HCT116 (cell line): ENCODE data around the gene UGT1A3. TPM values are rescaled to one million over a fixed set of nuclear protein-coding genes. Genes with fewer than 3 reads are reported as not detected.

Experiments used
- ATAC-seq: fragments of 200-7000 bp; cut with Tn5 transposase; 2 replicates; pipeline ENCODE4 v1.9.1; 2020; ENCODE audit warnings: mild to moderate bottlenecking, moderate library complexity
- BruUV-seq: library from RNA; stranded (reverse); fragments of 400-500 nt; replicated peaks from 2 replicates; lab custom pipeline; 2021; lab: Mats Ljungman, UMichigan
- CTCF ChIA-PET: fragments of 300-600 bp; sonication (Branson Sonifier 250); formaldehyde crosslinking; loops from one replicate; lab custom pipeline; 2021; ENCODE audit warnings: antibody characterized with exemption; lab: Charles Lee
- POLR2A ChIA-PET: fragments of 300-600, 350-600 bp; sonication (Branson Sonifier 250); formaldehyde crosslinking; loops from one replicate; lab custom pipeline; 2021; ENCODE audit warnings: antibody characterized with exemption; lab: Charles Lee
- RAD21 ChIA-PET, 2 experiments: fragments of 300-600 bp; sonication (Branson Sonifier 250); formaldehyde crosslinking; loops; one replicate each; lab custom pipeline; 2023; ENCODE audit warnings: low total read pairs in 2 of 2; ENCODE audit not compliant: uncharacterized antibody in 2 of 2, unreplicated experiment in 2 of 2, low non-redundant PET in 1 of 2; lab: Charles Lee
- DNase-seq: peaks from one replicate; pipeline ENCODE4 v3.0.0-alpha.2; 2010; ENCODE audit warnings: low read depth, low spot score
- H2AFZ ChIP-seq: fragments of 200-600 bp; shearing (Covaris generic), sonication (generic); 2 replicates; pipeline ENCODE4 v1.6.1; 2017; ENCODE audit warnings: low read depth, mixed run types, mixed read lengths, antibody characterized with exemption, low read length; ENCODE audit not compliant: poor library complexity, severe bottlenecking
- H3K27ac ChIP-seq: 2 replicates; pipeline ENCODE4 v1.5.1; 2012; ENCODE audit warnings: low read depth, low read length
- H3K27me3 ChIP-seq: fragments of 200-600 bp; sonication (generic); 2 replicates; pipeline ENCODE4 v1.6.1; 2016; ENCODE audit warnings: mixed run types, low read length, mixed read lengths; ENCODE audit not compliant: insufficient read depth
- H3K36me3 ChIP-seq, 2 experiments: fragments of 200-500 bp in 1 of 2; fragments of 200-600 bp in 1 of 2; sonication (Bioruptor generic) in 1 of 2; sonication (generic) in 1 of 2; 2 replicates each; pipeline versions ENCODE4 v1.5.1 to v1.6.1; 2014 to 2016; ENCODE audit warnings: low read length in 2 of 2, inconsistent platforms in 1 of 2, mixed read lengths in 1 of 2, mixed run types in 1 of 2; ENCODE audit not compliant: insufficient read depth in 2 of 2, control insufficient read depth in 1 of 2
- H3K4me1 ChIP-seq, 2 experiments: fragments of 200-600 bp in 1 of 2; sonication (generic) in 1 of 2; 2 replicates each; pipeline versions ENCODE4 v1.5.1 to v1.6.1; 2012 to 2017; ENCODE audit warnings: low read length in 2 of 2, inconsistent platforms in 1 of 2, mild to moderate bottlenecking in 1 of 2, mixed read lengths in 1 of 2, mixed run types in 1 of 2, moderate library complexity in 1 of 2; ENCODE audit not compliant: insufficient read depth in 2 of 2, control insufficient read depth in 1 of 2
- H3K4me2 ChIP-seq: fragments of 200-600 bp; sonication (generic); 2 replicates; pipeline ENCODE4 v1.6.1; 2017; ENCODE audit warnings: mixed run types, low read length, mixed read lengths
- H3K4me3 ChIP-seq, 2 experiments: fragments of 200-600 bp in 1 of 2; sonication (generic) in 1 of 2; replicated peaks in 1 of 2; 2 replicates each; pipeline ENCODE4 v1.5.1; 2011 to 2016; ENCODE audit warnings: low read length in 2 of 2, control low read depth in 1 of 2, low read depth in 1 of 2, mild to moderate bottlenecking in 1 of 2, mixed read lengths in 1 of 2, mixed run types in 1 of 2
- H3K79me2 ChIP-seq: fragments of 200-600 bp; sonication (generic); 2 replicates; pipeline ENCODE4 v1.6.1; 2017; ENCODE audit warnings: mild to moderate bottlenecking, mixed run types, low read length, moderate library complexity, mixed read lengths; ENCODE audit not compliant: insufficient read depth
- H3K9ac ChIP-seq: fragments of 200-600 bp; sonication (generic); 2 replicates; pipeline ENCODE4 v1.6.1; 2016; ENCODE audit warnings: low read length, mixed read lengths
- H3K9me2 ChIP-seq: fragments of 200-600 bp; sonication (generic), shearing (Covaris generic); 2 replicates; pipeline ENCODE4 v1.6.1; 2017; ENCODE audit warnings: mixed run types, mild to moderate bottlenecking, moderate library complexity; ENCODE audit not compliant: insufficient read depth
- H3K9me3 ChIP-seq, 2 experiments: fragments of 200-500 bp in 1 of 2; fragments of 200-600 bp in 1 of 2; sonication (Bioruptor generic) in 1 of 2; sonication (generic) in 1 of 2; 2 replicates each; pipeline ENCODE4 v1.6.1; 2014 to 2017; ENCODE audit warnings: low read length in 2 of 2, mixed read lengths in 2 of 2, inconsistent platforms in 1 of 2, low read depth in 1 of 2, mild to moderate bottlenecking in 1 of 2, mixed run types in 1 of 2, moderate library complexity in 1 of 2; ENCODE audit not compliant: control insufficient read depth in 1 of 2, insufficient read depth in 1 of 2
- H4K20me1 ChIP-seq: fragments of 200-600 bp; sonication (generic), shearing (Covaris generic); 2 replicates; pipeline ENCODE4 v1.6.1; 2017; ENCODE audit warnings: mixed run types, mild to moderate bottlenecking, moderate library complexity; ENCODE audit not compliant: insufficient read depth
- CBX3 ChIP-seq: IDR thresholded peaks from 2 replicates; pipeline ENCODE4 v1.6.1; 2012; ENCODE audit warnings: low read depth
- CEBPB ChIP-seq: IDR thresholded peaks from 2 replicates; pipeline ENCODE4 v1.6.1; 2012; ENCODE audit warnings: low read depth
- ELF1 ChIP-seq: IDR thresholded peaks from 2 replicates; pipeline ENCODE4 v1.6.1; 2012; ENCODE audit warnings: low read depth, borderline replicate concordance
- EZH2 ChIP-seq: fragments of 200-600 bp; sonication (generic); IDR thresholded peaks from 2 replicates; pipeline ENCODE4 v1.6.1; 2017; ENCODE audit warnings: antibody characterized with exemption, mixed run types
- POLR2A ChIP-seq: IDR thresholded peaks from 2 replicates; pipeline ENCODE4 v1.7.0; 2011; ENCODE audit warnings: borderline replicate concordance; ENCODE audit not compliant: insufficient read depth, insufficient read length; ENCODE audit errors: extremely low read depth
- POLR2AphosphoS5 ChIP-seq: IDR thresholded peaks from 2 replicates; pipeline ENCODE4 v1.6.1; 2011; ENCODE audit warnings: mild to moderate bottlenecking, low read depth, low read length, moderate library complexity
- RAD21 ChIP-seq: IDR thresholded peaks from 2 replicates; pipeline ENCODE4 v1.6.1; 2012; ENCODE audit warnings: low read depth, mild to moderate bottlenecking
- SIN3A ChIP-seq: IDR thresholded peaks from 2 replicates; pipeline ENCODE4 v1.6.1; 2012; ENCODE audit warnings: low read depth
- SP1 ChIP-seq: IDR thresholded peaks from 2 replicates; pipeline ENCODE4 v1.6.1; 2012; ENCODE audit warnings: low read depth
- SRF ChIP-seq: IDR thresholded peaks from 2 replicates; pipeline ENCODE4 v1.6.1; 2012; ENCODE audit warnings: low read depth
- TCF7L2 ChIP-seq: IDR thresholded peaks from 2 replicates; pipeline ENCODE4 v1.7.0; 2011; ENCODE audit warnings: borderline replicate concordance, inconsistent platforms; ENCODE audit not compliant: insufficient read depth, insufficient read length; ENCODE audit errors: extremely low read depth
- ZFX ChIP-seq: fragments of 450-650 bp; IDR thresholded peaks from 2 replicates; pipeline ENCODE4 v1.6.1; 2017
- ZNF274 ChIP-seq: fragments of 200-500 bp; sonication (Bioruptor generic); IDR thresholded peaks from 2 replicates; pipeline ENCODE4 v1.6.1; 2014; ENCODE audit warnings: mild to moderate bottlenecking, low read depth, low read length, inconsistent platforms
- intact Hi-C: fragments of 100-400 bp; cut with micrococcal nuclease; formaldehyde crosslinking; loops from 2 replicates; pipeline ENCODE4 v1.10.0; 2022
- total RNA-seq: library from RNA; stranded (reverse); gene quantifications from one replicate; pipeline ENCODE4 v1.2.1, GENCODE V29; 2021; ENCODE audit not compliant: unreplicated experiment
- TF ChIP-seq, protein P1 (sequence below): IDR thresholded peaks from 2 replicates; pipeline ENCODE4 v1.6.1; 2012; ENCODE audit warnings: low read depth
- TF ChIP-seq, protein P2 (sequence below): IDR thresholded peaks from 2 replicates; pipeline ENCODE4 v1.6.1; 2012
- TF ChIP-seq, protein P3 (sequence below), 3 experiments: fragments of 200-600 bp in 1 of 3; sonication (generic) in 1 of 3; IDR thresholded peaks in 2 of 3; conservative IDR thresholded peaks in 1 of 3; 2 replicates each; pipeline ENCODE4 v1.5.1; 2012 to 2017; ENCODE audit warnings: low read depth in 2 of 3, low read length in 2 of 3, antibody characterized with exemption in 1 of 3, borderline replicate concordance in 1 of 3, control low read depth in 1 of 3, mild to moderate bottlenecking in 1 of 3, mixed read lengths in 1 of 3, mixed run types in 1 of 3, moderate library complexity in 1 of 3; ENCODE audit not compliant: insufficient read depth in 1 of 3
- TF ChIP-seq, protein P4 (sequence below): IDR thresholded peaks from 2 replicates; pipeline ENCODE4 v1.6.1; 2011; ENCODE audit warnings: mild to moderate bottlenecking, low read length, moderate library complexity; ENCODE audit not compliant: insufficient replicate concordance; ENCODE audit errors: extremely low read depth
- TF ChIP-seq, protein P5 (sequence below): IDR thresholded peaks from 2 replicates; pipeline ENCODE4 v1.6.1; 2012

UGT1A3 gene
- total RNA-seq, 1 experiment from 2014 or later, result not detected

DNA sequence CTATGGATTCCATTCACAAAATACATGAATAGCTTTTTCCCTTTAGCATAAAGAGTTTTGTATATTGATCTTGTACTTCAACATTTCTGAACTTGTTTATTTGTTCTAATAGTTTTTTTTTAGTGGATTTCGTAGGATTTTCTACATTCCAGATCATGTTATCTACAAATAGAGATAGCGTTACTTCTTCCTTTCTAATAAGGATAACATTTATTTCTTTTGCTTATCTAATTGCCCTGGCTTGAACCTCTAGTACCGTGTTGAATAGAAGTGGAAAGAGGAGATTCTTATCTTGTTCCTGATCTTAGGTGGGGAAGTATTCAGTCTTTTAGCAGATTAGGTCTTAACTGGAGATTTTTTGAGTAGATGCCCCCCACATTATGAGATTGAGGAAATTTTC lies 26.6 kb upstream of the UGT1A3 start:
- no TSS peak for BruUV-seq
- ChIA-PET RAD21 (no interaction called here), POLR2A (no interaction called here), CTCF (no interaction called here)
- Histone ChIP-seq H3K4me1 (no peaks in the 10 kb centered on the region), H3K9me3 (no peaks in the 10 kb centered on the region), H4K20me1 (no peaks in the 10 kb centered on the region), H3K79me2 (no peaks in the 10 kb centered on the region), H2AFZ (no peak overlapping the region), H3K4me2 (no peak overlapping the region), H3K9ac (no peak overlapping the region), H3K36me3 (no peaks in the 10 kb centered on the region), H3K9me2 (no peaks in the 10 kb centered on the region), H3K4me3 (no peak overlapping the region), H3K27me3 (no peaks in the 10 kb centered on the region), H3K27ac (no peak overlapping the region)
- TF ChIP-seq EZH2 (no peak), SP1 (no peak), RAD21 (no peak), POLR2AphosphoS5 (no peak), CEBPB (no peak), TCF7L2 (no peak), ZFX (no peak), ELF1 (no peak), SIN3A (no peak), SRF (no peak), ZNF274 (no peak), POLR2A (no peak), CBX3 (no peak)
- TF ChIP-seq, protein P1, sequence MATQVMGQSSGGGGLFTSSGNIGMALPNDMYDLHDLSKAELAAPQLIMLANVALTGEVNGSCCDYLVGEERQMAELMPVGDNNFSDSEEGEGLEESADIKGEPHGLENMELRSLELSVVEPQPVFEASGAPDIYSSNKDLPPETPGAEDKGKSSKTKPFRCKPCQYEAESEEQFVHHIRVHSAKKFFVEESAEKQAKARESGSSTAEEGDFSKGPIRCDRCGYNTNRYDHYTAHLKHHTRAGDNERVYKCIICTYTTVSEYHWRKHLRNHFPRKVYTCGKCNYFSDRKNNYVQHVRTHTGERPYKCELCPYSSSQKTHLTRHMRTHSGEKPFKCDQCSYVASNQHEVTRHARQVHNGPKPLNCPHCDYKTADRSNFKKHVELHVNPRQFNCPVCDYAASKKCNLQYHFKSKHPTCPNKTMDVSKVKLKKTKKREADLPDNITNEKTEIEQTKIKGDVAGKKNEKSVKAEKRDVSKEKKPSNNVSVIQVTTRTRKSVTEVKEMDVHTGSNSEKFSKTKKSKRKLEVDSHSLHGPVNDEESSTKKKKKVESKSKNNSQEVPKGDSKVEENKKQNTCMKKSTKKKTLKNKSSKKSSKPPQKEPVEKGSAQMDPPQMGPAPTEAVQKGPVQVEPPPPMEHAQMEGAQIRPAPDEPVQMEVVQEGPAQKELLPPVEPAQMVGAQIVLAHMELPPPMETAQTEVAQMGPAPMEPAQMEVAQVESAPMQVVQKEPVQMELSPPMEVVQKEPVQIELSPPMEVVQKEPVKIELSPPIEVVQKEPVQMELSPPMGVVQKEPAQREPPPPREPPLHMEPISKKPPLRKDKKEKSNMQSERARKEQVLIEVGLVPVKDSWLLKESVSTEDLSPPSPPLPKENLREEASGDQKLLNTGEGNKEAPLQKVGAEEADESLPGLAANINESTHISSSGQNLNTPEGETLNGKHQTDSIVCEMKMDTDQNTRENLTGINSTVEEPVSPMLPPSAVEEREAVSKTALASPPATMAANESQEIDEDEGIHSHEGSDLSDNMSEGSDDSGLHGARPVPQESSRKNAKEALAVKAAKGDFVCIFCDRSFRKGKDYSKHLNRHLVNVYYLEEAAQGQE, result no peak
- TF ChIP-seq, protein P2, sequence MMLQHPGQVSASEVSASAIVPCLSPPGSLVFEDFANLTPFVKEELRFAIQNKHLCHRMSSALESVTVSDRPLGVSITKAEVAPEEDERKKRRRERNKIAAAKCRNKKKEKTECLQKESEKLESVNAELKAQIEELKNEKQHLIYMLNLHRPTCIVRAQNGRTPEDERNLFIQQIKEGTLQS, result no peak
- TF ChIP-seq, protein P3, sequence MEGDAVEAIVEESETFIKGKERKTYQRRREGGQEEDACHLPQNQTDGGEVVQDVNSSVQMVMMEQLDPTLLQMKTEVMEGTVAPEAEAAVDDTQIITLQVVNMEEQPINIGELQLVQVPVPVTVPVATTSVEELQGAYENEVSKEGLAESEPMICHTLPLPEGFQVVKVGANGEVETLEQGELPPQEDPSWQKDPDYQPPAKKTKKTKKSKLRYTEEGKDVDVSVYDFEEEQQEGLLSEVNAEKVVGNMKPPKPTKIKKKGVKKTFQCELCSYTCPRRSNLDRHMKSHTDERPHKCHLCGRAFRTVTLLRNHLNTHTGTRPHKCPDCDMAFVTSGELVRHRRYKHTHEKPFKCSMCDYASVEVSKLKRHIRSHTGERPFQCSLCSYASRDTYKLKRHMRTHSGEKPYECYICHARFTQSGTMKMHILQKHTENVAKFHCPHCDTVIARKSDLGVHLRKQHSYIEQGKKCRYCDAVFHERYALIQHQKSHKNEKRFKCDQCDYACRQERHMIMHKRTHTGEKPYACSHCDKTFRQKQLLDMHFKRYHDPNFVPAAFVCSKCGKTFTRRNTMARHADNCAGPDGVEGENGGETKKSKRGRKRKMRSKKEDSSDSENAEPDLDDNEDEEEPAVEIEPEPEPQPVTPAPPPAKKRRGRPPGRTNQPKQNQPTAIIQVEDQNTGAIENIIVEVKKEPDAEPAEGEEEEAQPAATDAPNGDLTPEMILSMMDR (IDR thresholded peaks at IDR 0.05 in 2 of 3, conservative IDR thresholded peaks at IDR 0.05 in 1 of 3; ENCODE audit: borderline replicate concordance in 1 of 3, insufficient read depth in 1 of 3, low read depth in 2 of 3, low read length in 2 of 3), result no peak
- TF ChIP-seq, protein P4, sequence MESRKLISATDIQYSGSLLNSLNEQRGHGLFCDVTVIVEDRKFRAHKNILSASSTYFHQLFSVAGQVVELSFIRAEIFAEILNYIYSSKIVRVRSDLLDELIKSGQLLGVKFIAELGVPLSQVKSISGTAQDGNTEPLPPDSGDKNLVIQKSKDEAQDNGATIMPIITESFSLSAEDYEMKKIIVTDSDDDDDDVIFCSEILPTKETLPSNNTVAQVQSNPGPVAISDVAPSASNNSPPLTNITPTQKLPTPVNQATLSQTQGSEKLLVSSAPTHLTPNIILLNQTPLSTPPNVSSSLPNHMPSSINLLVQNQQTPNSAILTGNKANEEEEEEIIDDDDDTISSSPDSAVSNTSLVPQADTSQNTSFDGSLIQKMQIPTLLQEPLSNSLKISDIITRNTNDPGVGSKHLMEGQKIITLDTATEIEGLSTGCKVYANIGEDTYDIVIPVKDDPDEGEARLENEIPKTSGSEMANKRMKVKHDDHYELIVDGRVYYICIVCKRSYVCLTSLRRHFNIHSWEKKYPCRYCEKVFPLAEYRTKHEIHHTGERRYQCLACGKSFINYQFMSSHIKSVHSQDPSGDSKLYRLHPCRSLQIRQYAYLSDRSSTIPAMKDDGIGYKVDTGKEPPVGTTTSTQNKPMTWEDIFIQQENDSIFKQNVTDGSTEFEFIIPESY, result no peak
- TF ChIP-seq, protein P5, sequence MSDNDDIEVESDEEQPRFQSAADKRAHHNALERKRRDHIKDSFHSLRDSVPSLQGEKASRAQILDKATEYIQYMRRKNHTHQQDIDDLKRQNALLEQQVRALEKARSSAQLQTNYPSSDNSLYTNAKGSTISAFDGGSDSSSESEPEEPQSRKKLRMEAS, result no peak
- no peak for DNase-seq
- no peak for ATAC-seq
- intact Hi-C loops, result no loop called here
